ENCODE measurements around the gene CBX2. TPM values are rescaled to one million over a fixed set of nuclear protein-coding genes. Genes with fewer than 3 reads are reported as not detected.
"Not testable (repeated sequence)": the region's sequence is repeated elsewhere in the genome, so short reads cannot be mapped to it uniquely, and the experiment has no call there.

Gene CBX2
- total RNA-seq, 4 donors from 2014 or later = 2.4 to 5.9 (median 4.5) TPM

- WGBS, 2 donors = 80 to 83% methylated on average over 19 of the region's 19 CpGs
- no peak for DNase-seq (ENCODE audit: low spot score in 2 of 2)
- Histone ChIP-seq H3K27ac (no peak overlapping the region), H3K9me3 (no peaks in the 10 kb centered on the region), H3K36me3 (no peaks in the 10 kb centered on the region), H3K4me1 (no peaks in the 10 kb centered on the region), H3K27me3 (peaks cover 0 to 19% of the 10 kb centered on the region in 2 donors), H3K4me3 (no peak overlapping the region)
- no peak for TF ChIP-seq POLR2A (IDR thresholded peaks at IDR 0.05)
Measured at GRCh38 chr17:79761894-79762589, 15.9 kb upstream of the CBX2 start.

GRCh38 chr17:79765708-79766107, 12.2 kb upstream of the CBX2 start:
- peaks cover 0 to 13% of the 10 kb centered on the region in 2 donors for H3K27me3 ChIP-seq
- 56 to 60% methylated on average over 3 of the region's 3 CpGs for WGBS, 2 donors
- H3K4me1 ChIP-seq = no peaks in the 10 kb centered on the region
- no peak for DNase-seq (ENCODE audit: low spot score in 2 of 2)
- no peaks in the 10 kb centered on the region for H3K36me3 ChIP-seq
- no peak overlapping the region for H3K4me3 ChIP-seq
- H3K27ac ChIP-seq = no peak overlapping the region
- no peaks in the 10 kb centered on the region for H3K9me3 ChIP-seq
- TF ChIP-seq CTCF (IDR thresholded peaks at IDR 0.05) (no peak), POLR2A (IDR thresholded peaks at IDR 0.05) (no peak), EP300 (IDR thresholded peaks at IDR 0.05) (no peak)

- Histone ChIP-seq H3K9me3 (no peaks in the 10 kb centered on the region), H3K4me1 (no peaks in the 10 kb centered on the region), H3K36me3 (no peaks in the 10 kb centered on the region), H3K27me3 (peaks cover 0 to 47% of the 10 kb centered on the region in 2 donors), H3K4me3 (no peak overlapping the region), H3K27ac (no peak overlapping the region)
- TF ChIP-seq CTCF (IDR thresholded peaks at IDR 0.05) (no peak), EP300 (IDR thresholded peaks at IDR 0.05) (no peak), POLR2A (IDR thresholded peaks at IDR 0.05) (no peak)
- DNase-seq (ENCODE audit: low spot score in 2 of 2) = no peak
- 89 to 91% methylated on average over 23 to 24 of the region's 28 CpGs for WGBS, 2 donors
Measured at GRCh38 chr17:79769570-79770506, 8.1 kb upstream of the CBX2 start.

GRCh38 chr17:79771276-79771675, 6.7 kb upstream of the CBX2 start:
- H3K4me3 ChIP-seq = no peak overlapping the region
- H3K9me3 ChIP-seq = no peaks in the 10 kb centered on the region
- DNase-seq (ENCODE audit: low spot score in 2 of 2) = no peak
- no peaks in the 10 kb centered on the region for H3K36me3 ChIP-seq
- no peaks in the 10 kb centered on the region for H3K4me1 ChIP-seq
- 91 to 100% methylated on average over 6 of the region's 6 CpGs for WGBS, 2 donors
- TF ChIP-seq CTCF (IDR thresholded peaks at IDR 0.05) = no peak
- no peak for TF ChIP-seq POLR2A (IDR thresholded peaks at IDR 0.05)
- TF ChIP-seq EP300 (IDR thresholded peaks at IDR 0.05) = no peak
- no peak overlapping the region for H3K27ac ChIP-seq
- peaks cover 0 to 53% of the 10 kb centered on the region in 2 donors for H3K27me3 ChIP-seq

- not testable (repeated sequence) for DNase-seq (ENCODE audit: low spot score in 2 of 2); H3K9me3 ChIP-seq; H3K27ac ChIP-seq; H3K4me3 ChIP-seq; H3K36me3 ChIP-seq
- H3K4me1 ChIP-seq = peaks cover 0 to 13% (median 0%) of the 10 kb centered on the region in 4 donors
- H3K27me3 ChIP-seq = peaks cover 0 to 60% of the 10 kb centered on the region in 2 donors
- WGBS, 2 donors = 82 to 87% methylated on average over 9 of the region's 9 CpGs
Measured at GRCh38 chr17:79772726-79773125, 5.2 kb upstream of the CBX2 start.

GRCh38 chr17:79774561-79774975, 3.4 kb upstream of the CBX2 start:
- Histone ChIP-seq H3K27me3 (peaks cover 4 to 72% of the 10 kb centered on the region in 2 donors), H3K4me3 (no peak overlapping the region), H3K27ac (no peak overlapping the region), H3K4me1 (peaks cover 0 to 26% (median 4%) of the 10 kb centered on the region in 4 donors), H3K36me3 (no peaks in the 10 kb centered on the region), H3K9me3 (no peaks in the 10 kb centered on the region)
- TF ChIP-seq POLR2A (IDR thresholded peaks at IDR 0.05) = no peak
- TF ChIP-seq EP300 (IDR thresholded peaks at IDR 0.05) = no peak
- TF ChIP-seq CTCF (IDR thresholded peaks at IDR 0.05) = no peak
- 75 to 81% methylated on average over 7 to 8 of the region's 8 CpGs for WGBS, 2 donors
- DNase-seq (ENCODE audit: low spot score in 2 of 2) = no peak
